ENCODE measurements around the gene CYP2A6. TPM values are rescaled to one million over a fixed set of nuclear protein-coding genes. Genes with fewer than 3 reads are reported as not detected.
A peak's percentile ranks its signal among the peaks of the same experiment; 100 is the strongest.

CYP2A6 gene
- total and polyA plus RNA-seq, 2 donors = 0.09 to 0.16 TPM

- H3K9me3 ChIP-seq (ENCODE audit: control insufficient read depth in 2 of 2, insufficient read depth in 1 of 2, low read length in 1 of 2) = no peaks in the 10 kb centered on the region
- no peak overlapping the region for H3K27ac ChIP-seq (ENCODE audit: low read depth in 1 of 2, low read length in 1 of 2)
- peaks cover 38 to 75% of the 10 kb centered on the region in 2 donors for H3K4me1 ChIP-seq (ENCODE audit: control insufficient read depth in 2 of 2, insufficient read depth in 2 of 2, low read length in 2 of 2)
- no peaks in the 10 kb centered on the region for H3K27me3 ChIP-seq (ENCODE audit: control insufficient read depth in 2 of 2, insufficient read depth in 1 of 2, low read length in 1 of 2)
- no peak overlapping the region for H3K4me3 ChIP-seq (ENCODE audit: low read length in 2 of 2)
- 98% methylated on average over 27 of the region's 27 CpGs for WGBS
- DNase-seq (ENCODE audit: low read depth in 6 of 9, low spot score in 9 of 9) = no peak
- H3K36me3 ChIP-seq (ENCODE audit: control insufficient read depth in 2 of 2, insufficient read depth in 2 of 2, low read length in 1 of 2) = peaks cover 37 to 46% of the 10 kb centered on the region in 2 donors
Observed at GRCh38 chr19:40800997-40801377, 49.3 kb downstream of the CYP2A6 start.

- Histone ChIP-seq H3K27ac (ENCODE audit: low read depth in 1 of 2, low read length in 1 of 2) (peak overlapping the region in 1 of 2 donors; percentile 32), H3K36me3 (ENCODE audit: control insufficient read depth in 2 of 2, insufficient read depth in 2 of 2, low read length in 1 of 2) (peaks cover 37 to 44% of the 10 kb centered on the region in 2 donors), H3K27me3 (ENCODE audit: control insufficient read depth in 2 of 2, insufficient read depth in 1 of 2, low read length in 1 of 2) (no peaks in the 10 kb centered on the region), H3K4me1 (ENCODE audit: control insufficient read depth in 2 of 2, insufficient read depth in 2 of 2, low read length in 2 of 2) (peaks cover 38 to 70% of the 10 kb centered on the region in 2 donors), H3K4me3 (ENCODE audit: low read length in 2 of 2) (peak overlapping the region; percentile 87 to 96), H3K9me3 (ENCODE audit: control insufficient read depth in 2 of 2, insufficient read depth in 1 of 2, low read length in 1 of 2) (no peaks in the 10 kb centered on the region)
- DNase-seq (ENCODE audit: low read depth in 6 of 9, low spot score in 9 of 9) = no peak
- 92% methylated on average over 27 of the region's 27 CpGs for WGBS
Observed at GRCh38 chr19:40800339-40800996, 49.8 kb downstream of the CYP2A6 start.

GRCh38 chr19:40799558-40800338, 50.5 kb downstream of the CYP2A6 start:
- Histone ChIP-seq H3K4me1 (ENCODE audit: control insufficient read depth in 2 of 2, insufficient read depth in 2 of 2, low read length in 2 of 2) (peaks cover 38 to 63% of the 10 kb centered on the region in 2 donors), H3K27ac (ENCODE audit: low read depth in 1 of 2, low read length in 1 of 2) (peak overlapping the region; percentile 70 to 96), H3K36me3 (ENCODE audit: control insufficient read depth in 2 of 2, insufficient read depth in 2 of 2, low read length in 1 of 2) (peaks cover 37% of the 10 kb centered on the region in 2 donors), H3K27me3 (ENCODE audit: control insufficient read depth in 2 of 2, insufficient read depth in 1 of 2, low read length in 1 of 2) (no peaks in the 10 kb centered on the region), H3K4me3 (ENCODE audit: low read length in 2 of 2) (peak overlapping the region; percentile 87 to 96), H3K9me3 (ENCODE audit: control insufficient read depth in 2 of 2, insufficient read depth in 1 of 2, low read length in 1 of 2) (no peaks in the 10 kb centered on the region)
- WGBS = 6% methylated on average over 40 of the region's 40 CpGs
- DNase-seq (ENCODE audit: low read depth in 6 of 9, low spot score in 9 of 9) = no peak

- DNase-seq (ENCODE audit: low read depth in 6 of 9, low spot score in 9 of 9) = peak; percentile 96 to 100 (median 100)
- Histone ChIP-seq H3K4me3 (ENCODE audit: low read length in 2 of 2) (peak within 1 kb of the TSS; percentile 87 to 96), H3K36me3 (ENCODE audit: control insufficient read depth in 2 of 2, insufficient read depth in 2 of 2, low read length in 1 of 2) (peaks cover 29 to 34% of the 10 kb centered on the region in 2 donors), H3K9me3 (ENCODE audit: control insufficient read depth in 2 of 2, insufficient read depth in 1 of 2, low read length in 1 of 2) (no peaks in the 10 kb centered on the region), H3K27ac (ENCODE audit: low read depth in 1 of 2, low read length in 1 of 2) (peak within 1 kb of the TSS; percentile 82 to 96), H3K4me1 (ENCODE audit: control insufficient read depth in 2 of 2, insufficient read depth in 2 of 2, low read length in 2 of 2) (peaks cover 36 to 55% of the 10 kb centered on the region in 2 donors), H3K27me3 (ENCODE audit: control insufficient read depth in 2 of 2, insufficient read depth in 1 of 2, low read length in 1 of 2) (no peaks in the 10 kb centered on the region)
- under 1% methylated on average over 109 of the region's 110 CpGs for WGBS
Observed at GRCh38 chr19:40798683-40799557, 51.3 kb downstream of the CYP2A6 start, which contains the start of gene EGLN2. EGLN2 (plus strand) TSS chr19:40799191; CDS start chr19:40800573, 1,382 bp downstream.

- DNase-seq (ENCODE audit: low read depth in 6 of 9, low spot score in 9 of 9) = peak in 3 of 9 donors; percentile 48 to 63 (median 52)
- Histone ChIP-seq H3K9me3 (ENCODE audit: control insufficient read depth in 2 of 2, insufficient read depth in 1 of 2, low read length in 1 of 2) (no peaks in the 10 kb centered on the region), H3K27me3 (ENCODE audit: control insufficient read depth in 2 of 2, insufficient read depth in 1 of 2, low read length in 1 of 2) (no peaks in the 10 kb centered on the region), H3K36me3 (ENCODE audit: control insufficient read depth in 2 of 2, insufficient read depth in 2 of 2, low read length in 1 of 2) (peaks cover 24 to 26% of the 10 kb centered on the region in 2 donors), H3K4me1 (ENCODE audit: control insufficient read depth in 2 of 2, insufficient read depth in 2 of 2, low read length in 2 of 2) (peaks cover 29 to 47% of the 10 kb centered on the region in 2 donors), H3K4me3 (ENCODE audit: low read length in 2 of 2) (peak overlapping the region; percentile 49 to 96), H3K27ac (ENCODE audit: low read depth in 1 of 2, low read length in 1 of 2) (peak overlapping the region; percentile 82 to 96)
- WGBS = 12% methylated on average over 28 of the region's 28 CpGs
Observed at GRCh38 chr19:40797963-40798682, 52.1 kb downstream of the CYP2A6 start.

- Histone ChIP-seq H3K27ac (ENCODE audit: low read depth in 1 of 2, low read length in 1 of 2) (peak overlapping the region in 1 of 2 donors; percentile 82), H3K4me3 (ENCODE audit: low read length in 2 of 2) (no peak overlapping the region)
- 98% methylated on average over 14 of the region's 14 CpGs for WGBS
Observed at GRCh38 chr19:40797166-40797962, 52.9 kb downstream of the CYP2A6 start.

More at GRCh38 chr19:40797166-40797962, 52.9 kb downstream of the CYP2A6 start:
- no peaks in the 10 kb centered on the region for H3K27me3 ChIP-seq (ENCODE audit: control insufficient read depth in 2 of 2, insufficient read depth in 1 of 2, low read length in 1 of 2)
- no peaks in the 10 kb centered on the region for H3K9me3 ChIP-seq (ENCODE audit: control insufficient read depth in 2 of 2, insufficient read depth in 1 of 2, low read length in 1 of 2)
- peaks cover 17 to 19% of the 10 kb centered on the region in 2 donors for H3K36me3 ChIP-seq (ENCODE audit: control insufficient read depth in 2 of 2, insufficient read depth in 2 of 2, low read length in 1 of 2)
- peaks cover 22 to 39% of the 10 kb centered on the region in 2 donors for H3K4me1 ChIP-seq (ENCODE audit: control insufficient read depth in 2 of 2, insufficient read depth in 2 of 2, low read length in 2 of 2)
- DNase-seq (ENCODE audit: low read depth in 6 of 9, low spot score in 9 of 9) = no peak
